ENCODE data around the gene SLC23A1.
"Not testable (repeated sequence)": the region's sequence is repeated elsewhere in the genome, so short reads cannot be mapped to it uniquely, and the experiment has no call there.

DNA sequence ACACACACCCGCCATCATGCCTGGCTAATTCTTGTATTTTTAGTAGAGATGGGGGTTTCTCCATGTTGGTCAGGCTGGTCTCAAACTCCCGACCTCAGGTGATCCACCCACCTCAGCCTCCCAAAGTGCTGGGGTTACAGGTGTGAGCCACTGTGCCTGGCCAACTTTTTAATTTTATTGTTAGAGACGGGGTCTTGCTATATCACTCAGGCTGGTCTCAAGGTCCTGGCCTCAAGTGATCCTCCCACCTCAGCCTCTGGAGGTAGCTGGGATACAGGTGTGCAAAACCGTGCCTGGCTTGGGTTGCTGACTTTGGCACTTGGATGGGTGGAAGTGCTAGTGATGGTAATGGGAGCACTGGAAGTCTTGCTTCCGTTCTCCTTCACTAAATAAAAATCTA lies 26.0 kb upstream of the SLC23A1 start:
- TF ChIP-seq POLR2AphosphoS5, POU2F2, POLR2A, SPI1, TAF1 (IDR thresholded peaks at IDR 0.05; ENCODE audit: low read depth, low read length): not testable (repeated sequence)

All from GM12891 (cell line).